Measurements from ENCODE around the gene FUT2. TPM values are rescaled to one million over a fixed set of nuclear protein-coding genes. Genes with fewer than 3 reads are reported as not detected.

Gene FUT2
- total RNA-seq, 4 donors from 2014 or later = 0.19 TPM; not detected in 3

- in situ Hi-C loops (cut with MboI; ENCODE audit: low sequenced_read_pairs in 4 of 4) (loop anchor here in 1 of 4 donors (25.0 kb wide), 1 partner anchor 97 kb away; the partner anchor contains the start of genes CA11 and DBP), intact Hi-C loops (cut with DNase I; ENCODE audit: low total_unique reads) (no loop called here)
- no peak for TF ChIP-seq CTCF (IDR thresholded peaks at IDR 0.05 in 4 of 5, conservative IDR thresholded peaks at IDR 0.05 in 1 of 5)
- no peak for TF ChIP-seq POLR2A (IDR thresholded peaks at IDR 0.05)
- no peaks in the 10 kb centered on the region for H3K36me3 ChIP-seq
- H3K4me1 ChIP-seq = peaks cover 3 to 6% of the 10 kb centered on the region in 2 donors
- no peak for ATAC-seq
- no peaks in the 10 kb centered on the region for H3K9me3 ChIP-seq
- H3K27ac ChIP-seq = no peak overlapping the region
- no peaks in the 10 kb centered on the region for H3K27me3 ChIP-seq
- H3K4me3 ChIP-seq = no peak overlapping the region
- no peak for DNase-seq
Observed at GRCh38 chr19:48734625-48735024, 38.9 kb downstream of the FUT2 start.

GRCh38 chr19:48735031-48735615 lies 39.4 kb downstream of the FUT2 start:
- no peak for DNase-seq
- Histone ChIP-seq H3K4me1 (peaks cover 3 to 11% of the 10 kb centered on the region in 2 donors), H3K9me3 (no peaks in the 10 kb centered on the region), H3K4me3 (no peak overlapping the region), H3K36me3 (no peaks in the 10 kb centered on the region), H3K27me3 (no peaks in the 10 kb centered on the region), H3K27ac (no peak overlapping the region)
- in situ Hi-C loops (cut with MboI; ENCODE audit: low sequenced_read_pairs in 4 of 4) = loop anchor here in 1 of 4 donors (25.0 kb wide), 1 partner anchor 98 kb away; the partner anchor contains the start of genes CA11 and DBP
- ATAC-seq = no peak
- TF ChIP-seq POLR2A (IDR thresholded peaks at IDR 0.05) (no peak), CTCF (IDR thresholded peaks at IDR 0.05 in 4 of 5, conservative IDR thresholded peaks at IDR 0.05 in 1 of 5) (no peak)
- intact Hi-C loops (cut with DNase I; ENCODE audit: low total_unique reads) = no loop called here

GRCh38 chr19:48737360-48737998 lies 41.7 kb downstream of the FUT2 start:
- Histone ChIP-seq H3K27ac (peak overlapping the region; percentile 72 to 88 (median 84)), H3K9me3 (no peaks in the 10 kb centered on the region), H3K27me3 (no peaks in the 10 kb centered on the region), H3K36me3 (no peaks in the 10 kb centered on the region), H3K4me3 (no peak overlapping the region), H3K4me1 (peaks cover 3 to 16% of the 10 kb centered on the region in 2 donors)
- DNase-seq (no peak), ATAC-seq (no peak)
- no peak for TF ChIP-seq POLR2A (IDR thresholded peaks at IDR 0.05)
- TF ChIP-seq CTCF (IDR thresholded peaks at IDR 0.05 in 4 of 5, conservative IDR thresholded peaks at IDR 0.05 in 1 of 5) = no peak
- in situ Hi-C loops (cut with MboI; ENCODE audit: low sequenced_read_pairs in 4 of 4) (loop anchor here in 1 of 4 donors (25.0 kb wide), 1 partner anchor 100 kb away; the partner anchor contains the start of genes CA11 and DBP), intact Hi-C loops (cut with DNase I; ENCODE audit: low total_unique reads) (no loop called here)

- Histone ChIP-seq H3K9me3 (no peaks in the 10 kb centered on the region), H3K4me1 (peaks cover 3 to 16% of the 10 kb centered on the region in 2 donors), H3K4me3 (peak overlapping the region; percentile 50 to 75 (median 56)), H3K27ac (peak overlapping the region; percentile 79 to 88 (median 86)), H3K27me3 (no peaks in the 10 kb centered on the region), H3K36me3 (no peaks in the 10 kb centered on the region)
- in situ Hi-C loops (cut with MboI; ENCODE audit: low sequenced_read_pairs in 4 of 4) (loop anchor here in 1 of 4 donors (25.0 kb wide), 1 partner anchor 101 kb away; the partner anchor contains the start of genes CA11 and DBP), intact Hi-C loops (cut with DNase I; ENCODE audit: low total_unique reads) (loop anchor here (1.0 kb wide), 3 partner anchors 18 to 92 kb away; partner anchors contain the start of gene CA11)
- ATAC-seq = peak; percentile 76 to 79
- TF ChIP-seq CTCF (IDR thresholded peaks at IDR 0.05 in 4 of 5, conservative IDR thresholded peaks at IDR 0.05 in 1 of 5) (peak in 4 of 5 experiments; percentile 55 to 84 (median 74)), POLR2A (IDR thresholded peaks at IDR 0.05) (peak; percentile 55 to 66)
- DNase-seq = peak; percentile 88 to 91
Observed at GRCh38 chr19:48738557-48739403, 43.0 kb downstream of the FUT2 start.
